Measurements from ENCODE around the gene RS1. TPM values are rescaled to one million over a fixed set of nuclear protein-coding genes. Genes with fewer than 3 reads are reported as not detected.

The RS1 gene
- total and polyA plus RNA-seq, 2 of the 13 experiments (the other 11 are each of a cell fraction or from before 2014, with no cell fraction given): not detected

- 0 out of 2 replicates have a peak, but pooled peaks have one; percentile 27 for TF ChIP-seq ZNF503 (CRISPR knock-in tag; IDR thresholded peaks at IDR 0.05)
- TF ChIP-seq RARG (CRISPR knock-in tag; IDR thresholded peaks at IDR 0.05; ENCODE audit: low read depth): no peak
- TF ChIP-seq ZNF451 (CRISPR knock-in tag; IDR thresholded peaks at IDR 0.05): no peak
- 0 out of 2 replicates have a peak, but pooled peaks have one; percentile 41 for TF ChIP-seq MAX (IDR thresholded peaks at IDR 0.05)
- peak; percentile 90 for TF ChIP-seq GFI1 (CRISPR knock-in tag; IDR thresholded peaks at IDR 0.05; ENCODE audit: borderline replicate concordance)
- TF ChIP-seq TBL1XR1 (IDR thresholded peaks at IDR 0.05; ENCODE audit: borderline replicate concordance, low read length, partially characterized antibody): no peak
- TF ChIP-seq HDAC2 (CRISPR knock-in tag; IDR thresholded peaks at IDR 0.05): peak; percentile 33; the same call in 1 of the 2 replicates
- 0 out of 2 replicates have a peak, but pooled peaks have one; percentile 12 for TF ChIP-seq FOXK2 (IDR thresholded peaks at IDR 0.05)
- peak; percentile 45 for TF ChIP-seq SAP130 (CRISPR knock-in tag; IDR thresholded peaks at IDR 0.05; ENCODE audit: low read depth)
- no peak for TF ChIP-seq ZNF7 (CRISPR knock-in tag; IDR thresholded peaks at IDR 0.05)
- TF ChIP-seq HOXD1 (CRISPR knock-in tag; IDR thresholded peaks at IDR 0.05): no peak
- peak; percentile 77 for TF ChIP-seq TCF7 (IDR thresholded peaks at IDR 0.05; ENCODE audit: low read depth)
- TF ChIP-seq FOXA3 (CRISPR knock-in tag; IDR thresholded peaks at IDR 0.05): peak; percentile 62
- TF ChIP-seq KMT2A (CRISPR knock-in tag; IDR thresholded peaks at IDR 0.05): no peak
- TF ChIP-seq FOSL1 (CRISPR knock-in tag; IDR thresholded peaks at IDR 0.05; ENCODE audit: borderline replicate concordance): no peak
- TF ChIP-seq PPARG (CRISPR knock-in tag; conservative IDR thresholded peaks at IDR 0.05): peak; percentile 74
- no peak for TF ChIP-seq PRMT3 (CRISPR knock-in tag; IDR thresholded peaks at IDR 0.05; ENCODE audit: borderline replicate concordance, low read depth)
- TF ChIP-seq NCOA2 (CRISPR knock-in tag; IDR thresholded peaks at IDR 0.05): peak; percentile 54
- TF ChIP-seq SOX13 (IDR thresholded peaks at IDR 0.05): no peak
- TF ChIP-seq SOX13 (CRISPR knock-in tag; conservative IDR thresholded peaks at IDR 0.05 in 1 of 2, IDR thresholded peaks at IDR 0.05 in 1 of 2): peak in 1 of 2 experiments; percentile 76; a peak in 1 of 4 replicates
- TF ChIP-seq SOX6 (IDR thresholded peaks at IDR 0.05): no peak
- peak; percentile 45; the same call in 1 of the 2 replicates for TF ChIP-seq SOX6 (CRISPR knock-in tag; IDR thresholded peaks at IDR 0.05)
- TF ChIP-seq ZGPAT (CRISPR knock-in tag; IDR thresholded peaks at IDR 0.05): 0 out of 2 replicates have a peak, but pooled peaks have one; percentile 21
- TF ChIP-seq PITX1 (CRISPR knock-in tag; IDR thresholded peaks at IDR 0.05): peak; percentile 66; the same call in 1 of the 2 replicates
- peak; percentile 22; the same call in 1 of the 2 replicates for TF ChIP-seq FOXP4 (CRISPR knock-in tag; IDR thresholded peaks at IDR 0.05)
- TF ChIP-seq ZNF709 (CRISPR knock-in tag; IDR thresholded peaks at IDR 0.05): no peak
- peak; percentile 75; the same call in 1 of the 2 replicates for TF ChIP-seq HMG20A (CRISPR knock-in tag; IDR thresholded peaks at IDR 0.05; ENCODE audit: borderline replicate concordance)
- no peak for TF ChIP-seq ZNF672 (CRISPR knock-in tag; IDR thresholded peaks at IDR 0.05)
Observed at GRCh38 chrX:18630934-18631333, 41.0 kb downstream of the RS1 start (continued).
